ENCODE results near the gene MLN.

Gene MLN

GRCh38 chr6:33771146-33772081 is 32.4 kb downstream of the MLN start:
- DNase-seq = peak; percentile 62 to 68

GRCh38 chr6:33770833-33771145 is 33.0 kb downstream of the MLN start:
- no peak for DNase-seq

- DNase-seq = no peak
These were observed 33.5 kb downstream of the MLN start for GRCh38 chr6:33770124-33770832.

- no peak for DNase-seq
These were observed 34.5 kb downstream of the MLN start for GRCh38 chr6:33769248-33769821.

GRCh38 chr6:33768644-33769120 is 35.1 kb downstream of the MLN start:
- DNase-seq = peak; percentile 32 to 33

DNA sequence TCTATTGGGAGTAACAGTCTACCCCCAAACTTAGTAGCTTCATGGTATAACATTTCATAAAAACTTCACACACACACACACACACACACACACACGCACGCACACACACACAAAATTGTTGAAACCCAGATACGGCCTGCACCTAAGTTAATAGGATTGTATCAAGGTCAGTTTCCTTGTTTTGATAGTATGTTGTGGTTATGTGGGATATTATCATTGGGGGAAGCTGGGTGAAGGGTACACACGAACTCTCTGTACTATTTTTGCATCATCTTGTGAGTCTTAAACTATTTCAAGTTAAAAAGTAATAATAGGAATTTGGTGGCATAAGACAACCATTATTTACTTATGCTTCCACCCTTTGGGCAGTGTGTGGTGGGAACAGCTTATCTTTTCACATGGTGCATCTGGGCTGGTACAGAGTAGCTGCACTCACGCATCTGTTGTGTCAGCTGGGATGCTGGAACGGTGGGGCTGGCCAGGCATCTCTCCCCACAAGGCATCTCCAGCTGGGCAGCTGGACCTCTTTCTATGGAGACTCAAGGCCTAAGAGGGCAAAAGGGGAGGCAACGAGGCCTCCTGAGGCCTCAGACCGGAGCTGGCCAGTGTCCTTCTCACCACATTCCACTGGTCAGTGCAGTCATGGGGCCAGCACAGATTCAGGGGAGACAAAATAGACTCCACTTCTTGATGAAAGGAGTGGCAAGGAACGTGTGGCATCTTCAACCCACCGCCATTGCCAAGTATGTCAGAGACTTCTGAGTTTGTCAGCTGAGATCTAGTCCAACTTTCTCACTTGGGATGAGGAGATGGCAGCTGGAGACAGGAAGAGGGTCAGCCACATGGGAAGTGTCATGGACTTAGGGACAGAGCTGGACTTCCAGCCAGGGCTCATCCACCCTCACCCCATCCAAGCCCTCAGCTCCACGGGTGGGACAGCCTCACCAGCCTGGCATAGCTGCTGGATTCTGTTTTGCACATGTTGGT is 36.6 kb downstream of the MLN start:
- DNase-seq = no peak

GRCh38 chr6:33765368-33765767 is 38.4 kb downstream of the MLN start:
- no peak for DNase-seq

GRCh38 chr6:33764036-33764435 is 39.8 kb downstream of the MLN start:
- DNase-seq = no peak

DNA sequence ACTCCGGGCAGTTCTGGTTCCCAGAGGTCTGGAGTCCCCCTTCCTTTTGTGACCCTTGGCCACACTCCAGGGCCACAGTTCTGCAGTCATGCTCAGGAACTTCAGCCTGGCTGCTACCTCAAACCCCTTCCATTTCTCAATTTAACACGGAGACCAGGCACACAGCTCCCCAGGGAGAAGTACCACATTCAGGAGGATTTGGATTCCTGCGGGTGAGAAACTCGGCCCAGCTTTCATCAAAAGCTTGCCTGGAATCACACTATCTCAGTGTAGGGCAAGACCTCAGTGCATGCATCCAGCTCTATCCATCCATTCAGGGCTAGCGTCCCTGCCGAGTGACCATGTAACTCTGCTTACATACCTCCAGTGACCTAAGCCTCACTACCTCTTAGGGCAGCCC is 40.3 kb downstream of the MLN start:
- no peak for DNase-seq

DNA sequence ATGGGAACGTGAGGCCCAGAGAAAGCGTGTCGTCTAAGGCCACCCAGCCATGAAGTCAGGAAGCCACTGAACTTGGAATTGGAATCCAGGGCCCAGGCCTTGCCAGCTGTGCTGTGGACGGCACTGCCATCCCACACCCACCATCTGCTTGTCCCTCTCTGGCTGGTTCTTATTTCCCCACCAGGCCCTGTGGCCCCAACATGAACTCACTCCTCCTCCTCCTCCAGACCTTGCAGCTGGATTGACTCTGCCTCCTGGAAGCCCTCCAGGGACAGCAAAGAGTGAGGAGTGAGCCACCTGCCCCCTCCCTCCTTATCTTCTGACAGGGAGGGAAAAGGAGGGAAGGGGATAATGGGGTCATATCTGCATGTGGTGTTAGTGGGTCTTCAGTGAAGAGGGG is 41.1 kb downstream of the MLN start:
- no peak for DNase-seq

- peak in 1 of 2 experiments; percentile 6 for DNase-seq
These were observed 41.7 kb downstream of the MLN start for GRCh38 chr6:33761922-33762629.

- DNase-seq = no peak
These were observed 42.3 kb downstream of the MLN start for GRCh38 chr6:33761581-33761921.

GRCh38 chr6:33759887-33760629 is 43.7 kb downstream of the MLN start:
- DNase-seq = no peak

- peak in 1 of 2 experiments; percentile 29 for DNase-seq
These were observed 45.0 kb downstream of the MLN start for GRCh38 chr6:33758815-33759216.

DNA sequence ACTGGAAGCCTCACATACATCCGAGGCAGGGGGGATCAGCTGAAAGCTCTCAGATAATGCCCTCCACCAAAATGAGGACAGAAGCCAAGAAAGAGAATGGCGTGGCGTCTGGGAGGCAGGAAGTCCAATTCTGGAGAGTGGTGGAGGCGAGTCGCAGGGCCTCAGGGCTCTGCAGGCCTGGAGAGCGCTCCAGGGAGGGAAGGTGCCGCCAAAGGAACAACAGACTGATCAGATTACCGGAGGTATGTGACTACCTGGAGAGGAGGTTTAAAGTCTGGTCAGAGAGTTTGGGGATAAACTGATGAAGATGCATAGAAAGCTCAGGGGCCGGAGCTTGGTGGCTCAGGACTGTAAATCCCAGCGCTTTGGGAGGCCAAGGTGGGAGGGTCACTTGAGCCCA is 45.9 kb downstream of the MLN start:
- DNase-seq = no peak

DNA sequence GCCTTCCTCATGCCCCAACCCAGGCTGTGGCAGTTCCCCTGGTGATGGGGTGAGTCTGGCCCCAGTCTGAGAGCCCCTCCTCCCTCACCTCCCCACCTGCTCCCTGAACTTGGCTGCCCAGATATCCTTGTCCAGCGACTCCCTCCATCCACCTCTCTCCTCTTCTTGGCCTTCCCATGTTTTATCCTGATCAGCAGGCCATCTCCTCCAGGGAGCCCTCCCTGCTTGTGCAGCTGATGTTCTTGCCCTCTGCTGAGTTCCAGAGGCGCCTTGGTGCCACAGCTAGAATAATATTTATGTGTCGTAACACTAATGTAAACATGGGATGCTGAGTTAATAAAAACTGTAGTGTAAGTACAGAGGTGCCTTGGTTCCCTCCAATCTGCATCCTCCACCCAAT is 46.7 kb downstream of the MLN start:
- DNase-seq = no peak

GRCh38 chr6:33756211-33756954 is 47.4 kb downstream of the MLN start:
- no peak for DNase-seq

DNA sequence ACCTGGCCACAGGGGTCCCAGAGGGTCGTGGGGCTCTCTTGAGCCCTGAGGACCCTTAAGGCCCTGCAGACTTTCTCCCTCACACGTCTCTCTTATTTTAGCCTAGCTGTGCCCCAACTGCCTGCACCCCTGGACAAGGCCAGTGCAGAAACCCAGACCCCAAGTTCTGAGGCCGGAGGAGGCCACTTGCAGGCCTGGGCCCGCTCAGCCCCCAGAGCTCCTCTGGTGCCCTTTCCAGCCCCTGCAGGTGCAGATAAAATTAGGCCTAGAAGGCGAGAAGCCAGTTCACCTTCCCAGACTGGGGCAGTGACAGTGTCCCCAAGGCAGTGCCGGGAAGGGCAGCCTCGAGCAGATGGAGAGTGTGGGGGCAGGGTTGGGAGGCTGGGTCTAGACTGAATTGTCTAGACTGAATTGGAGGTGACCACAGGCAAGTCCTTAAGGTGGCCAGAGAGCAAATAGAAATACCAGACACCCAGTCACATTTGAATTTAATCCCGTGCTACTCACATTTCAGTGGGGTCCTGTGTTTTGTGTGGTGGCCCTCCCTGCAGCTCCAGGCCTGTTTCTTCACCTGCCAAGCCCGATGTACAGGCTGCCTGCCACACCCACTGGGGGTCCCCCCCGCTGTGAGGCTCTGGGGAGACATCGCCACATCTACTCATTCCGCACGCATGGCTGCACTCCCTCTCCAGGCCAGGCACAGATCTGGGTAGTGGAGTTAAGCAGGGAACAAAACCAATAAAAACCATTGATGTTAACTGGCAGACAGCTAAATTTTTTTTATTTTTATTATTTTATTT is 48.5 kb downstream of the MLN start:
- DNase-seq = peak in 1 of 2 experiments; percentile 28

DNA sequence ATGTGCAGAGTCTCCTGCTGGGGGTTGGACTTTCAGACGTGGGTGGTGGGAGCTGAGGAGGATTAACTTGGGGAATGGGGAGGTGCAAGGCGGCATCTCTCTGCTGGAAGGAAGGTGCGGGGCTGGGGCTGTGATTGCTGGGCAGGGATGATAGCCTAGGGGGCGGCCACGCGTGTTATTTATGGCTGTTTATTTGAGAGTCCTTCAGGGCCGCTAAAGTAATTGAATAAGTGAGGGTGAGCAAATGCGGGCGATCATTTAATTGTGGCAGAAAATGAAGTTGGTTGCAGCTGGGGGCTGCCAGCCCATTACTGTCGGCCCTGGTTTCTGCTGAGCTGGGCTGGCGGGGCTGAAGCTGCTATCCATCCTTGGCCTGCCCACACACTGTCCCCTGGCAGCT is 49.6 kb downstream of the MLN start:
- no peak for DNase-seq

- DNase-seq = no peak
These were observed 51.2 kb downstream of the MLN start for GRCh38 chr6:33752646-33753015.
